Measurements from ENCODE around the gene NT5C3B.
A peak's percentile ranks its signal among the peaks of the same experiment; 100 is the strongest.
"Not testable (repeated sequence)": the region's sequence is repeated elsewhere in the genome, so short reads cannot be mapped to it uniquely, and the experiment has no call there.

The NT5C3B gene

DNA sequence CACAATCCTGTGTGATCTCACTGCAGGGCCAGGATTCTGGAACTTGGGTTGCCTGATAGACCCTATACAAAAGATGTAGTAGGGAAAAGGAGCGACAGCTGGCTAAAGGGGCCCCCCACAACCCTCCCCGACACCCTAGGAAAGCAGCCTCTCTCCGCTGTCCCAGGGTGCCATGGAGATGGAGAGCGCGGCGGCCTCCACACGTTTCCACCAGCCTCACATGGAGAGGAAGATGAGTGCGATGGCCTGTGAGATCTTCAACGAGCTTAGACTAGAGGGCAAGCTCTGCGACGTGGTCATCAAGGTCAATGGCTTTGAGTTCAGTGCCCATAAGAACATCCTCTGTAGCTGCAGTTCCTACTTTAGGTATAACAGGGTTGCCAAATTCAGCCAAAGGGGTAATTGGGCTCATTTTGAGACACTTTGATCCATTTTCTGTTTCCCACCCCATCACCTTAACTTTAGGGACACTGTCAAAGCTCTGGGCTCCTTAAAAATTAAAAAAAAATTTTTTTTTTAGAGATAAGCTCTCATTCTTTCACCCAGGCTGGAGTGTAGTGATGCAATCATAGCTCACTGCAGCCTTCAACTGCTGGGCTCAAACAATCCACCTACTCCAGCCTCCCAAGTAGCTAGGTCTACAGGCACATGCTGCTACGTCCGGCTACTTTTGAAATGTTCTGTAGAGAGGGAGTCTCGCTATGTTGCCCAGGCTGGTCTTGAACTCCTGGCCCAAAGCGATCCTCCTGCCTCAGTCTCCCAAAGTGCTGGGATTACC, 1.9 kb upstream of the NT5C3B start, which contains the start of gene KLHL10:
Gene KLHL10, plus strand, starts transcription at position 65 of the 778 bp plus-strand sequence. Its CDS starts 108 bp downstream, at position 173.
- no peak for DNase-seq (ENCODE audit: extremely low read depth, low read depth)
- no peak for TF ChIP-seq CTCF (IDR thresholded peaks at IDR 0.05; ENCODE audit: low read depth, low read length)

DNA sequence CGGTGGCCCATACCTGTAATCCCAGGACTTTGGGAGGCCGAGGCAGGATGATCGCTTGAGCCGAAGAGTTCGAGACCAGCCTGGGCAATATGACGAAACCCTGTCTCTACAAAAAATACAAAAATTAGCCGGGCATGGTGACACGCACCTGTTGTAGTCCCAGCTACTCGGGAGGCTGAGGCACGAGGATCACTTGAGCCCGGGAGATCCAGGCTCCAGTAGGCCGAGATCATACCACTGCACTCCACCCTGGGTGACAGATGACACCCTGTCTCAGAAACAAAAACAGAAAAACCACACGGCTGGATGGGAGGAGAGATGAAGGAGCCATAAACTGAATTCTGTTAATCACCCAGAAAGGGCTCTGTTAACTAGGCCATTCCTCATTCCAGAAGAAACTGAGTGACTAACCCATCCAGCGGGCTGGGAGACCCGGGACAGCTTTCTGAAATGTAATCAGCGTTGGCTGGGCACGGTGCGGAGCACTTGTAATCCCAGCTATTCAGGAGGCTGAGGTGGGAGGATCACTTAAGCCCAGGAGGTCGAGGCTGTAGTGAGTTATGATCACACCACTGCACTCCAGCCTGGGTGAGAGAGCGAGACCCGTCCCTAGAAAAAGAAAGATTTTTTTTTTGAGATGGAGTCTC, 641 bp upstream of the NT5C3B start:
- DNase-seq (ENCODE audit: extremely low read depth, low read depth), result no peak
- no peak for TF ChIP-seq CTCF (IDR thresholded peaks at IDR 0.05; ENCODE audit: low read depth, low read length)

- DNase-seq (ENCODE audit: extremely low read depth, low read depth), result no peak
- no peak for TF ChIP-seq CTCF (IDR thresholded peaks at IDR 0.05; ENCODE audit: low read depth, low read length)
These were observed 725 bp downstream of the NT5C3B start for GRCh38 chr17:41835214-41835799.

GRCh38 chr17:41829961-41830360, 6.1 kb downstream of the NT5C3B start:
- not testable (repeated sequence) for DNase-seq (ENCODE audit: extremely low read depth, low read depth)

DNA sequence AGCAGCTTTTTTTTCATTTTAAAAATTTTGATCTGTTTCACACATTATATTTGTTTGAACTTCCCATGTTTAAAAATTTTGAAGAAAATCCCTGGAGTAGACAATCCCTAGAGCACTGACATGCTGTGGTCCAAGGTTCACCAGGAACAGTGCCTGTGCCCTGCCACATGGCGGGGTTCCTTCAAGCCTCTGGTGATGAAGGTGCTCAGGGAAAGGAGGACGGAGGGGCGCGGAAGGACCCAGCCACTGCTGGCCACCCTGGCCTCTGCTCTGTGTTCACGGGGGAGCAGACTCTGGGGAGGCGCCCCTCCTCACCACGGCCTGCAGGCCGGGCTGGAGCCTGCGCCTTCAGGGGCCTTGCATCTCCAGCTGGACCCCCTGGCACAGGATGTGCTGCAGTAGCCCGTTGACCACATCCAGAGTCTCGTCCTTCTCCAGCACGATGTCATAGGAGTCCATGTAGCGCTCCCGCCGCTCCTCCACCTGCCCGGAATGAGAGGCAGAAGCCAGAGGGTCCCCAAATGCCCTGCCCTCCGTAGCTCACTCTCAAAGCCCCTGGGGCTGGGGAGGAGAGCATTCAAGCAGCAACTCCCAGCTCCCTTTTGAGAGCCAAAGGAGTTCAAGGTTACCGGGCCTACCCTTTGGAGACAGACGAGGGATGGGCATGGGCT, 10.7 kb downstream of the NT5C3B start:
- no peak for DNase-seq (ENCODE audit: extremely low read depth, low read depth)

GRCh38 chr17:41824086-41824485, 11.9 kb downstream of the NT5C3B start:
- peak; percentile 44 for DNase-seq (ENCODE audit: extremely low read depth, low read depth)
- no peak for TF ChIP-seq CTCF (IDR thresholded peaks at IDR 0.05; ENCODE audit: low read depth, low read length)

More for the DNA sequence above, 10.7 kb downstream of the NT5C3B start:
- no peak for TF ChIP-seq CTCF (IDR thresholded peaks at IDR 0.05; ENCODE audit: low read depth, low read length)

DNA sequence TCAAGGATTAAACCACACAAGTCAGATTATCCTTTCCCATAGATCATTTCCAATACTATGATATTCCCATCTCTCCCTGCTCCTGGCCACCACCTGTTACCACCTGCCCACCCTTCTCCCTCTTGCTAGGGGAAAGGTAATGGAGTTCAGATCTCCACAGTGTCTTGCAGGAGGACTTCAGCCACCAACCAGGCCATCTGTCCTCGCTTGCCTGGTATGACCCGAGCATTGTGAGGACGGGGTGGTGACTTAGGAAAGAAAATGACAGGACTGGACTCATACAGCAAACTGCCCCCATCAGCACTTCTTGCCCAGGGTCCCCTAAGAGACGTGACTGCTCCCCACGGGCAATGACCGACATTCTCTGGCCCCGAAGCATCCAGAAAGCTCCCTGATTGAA, 12.5 kb downstream of the NT5C3B start:
- DNase-seq (ENCODE audit: extremely low read depth, low read depth), result no peak

More for the DNA sequence above, 12.5 kb downstream of the NT5C3B start:
- no peak for TF ChIP-seq CTCF (IDR thresholded peaks at IDR 0.05; ENCODE audit: low read depth, low read length)
